Measurements from ENCODE around the gene ZBP1. TPM values are rescaled to one million over a fixed set of nuclear protein-coding genes. Genes with fewer than 3 reads are reported as not detected.

ZBP1 gene
- polyA plus RNA-seq, 1 of the 3 experiments (the other 2 are of a cell fraction) = not detected

GRCh38 chr20:57563522-57563921 lies 56.7 kb downstream of the ZBP1 start:
- H2AFZ ChIP-seq (ENCODE audit: low read depth) = no peak overlapping the region
- H3K27ac ChIP-seq (ENCODE audit: low read depth in 2 of 2, low read length in 1 of 2) = no peak overlapping the region
- POLR2A ChIA-PET = no interaction called here
- H3K36me3 ChIP-seq (replicated peaks in 1 of 2; ENCODE audit: control insufficient read depth in 1 of 2, insufficient read depth in 2 of 2, low read length in 1 of 2) = no peaks in the 10 kb centered on the region
- TF ChIP-seq REST (IDR thresholded peaks at IDR 0.05; ENCODE audit: low read depth, low read length) = no peak
- no peak for TF ChIP-seq EP300 (IDR thresholded peaks at IDR 0.05; ENCODE audit: borderline replicate concordance in 1 of 2, low read depth in 1 of 2, low read length in 1 of 2)
- no peak for TF ChIP-seq JUND (IDR thresholded peaks at IDR 0.05)
- H3K4me3 ChIP-seq (ENCODE audit: low read depth in 2 of 2, low read length in 1 of 2) = no peak overlapping the region
- no peaks in the 10 kb centered on the region for H3K4me1 ChIP-seq (ENCODE audit: control insufficient read depth in 1 of 2, insufficient read depth in 2 of 2, low read depth in 1 of 2, low read length in 1 of 2)
- H3F3A ChIP-seq (replicated peaks; ENCODE audit: insufficient read depth) = no peaks in the 10 kb centered on the region
- no peak for DNase-seq
- no peak overlapping the region for H3K4me2 ChIP-seq
- H3K9me3 ChIP-seq = no peaks in the 10 kb centered on the region
- WGBS (ENCODE audit: low lambda C conversion rate) = 83% methylated on average over 12 of the region's 12 CpGs
- H3K9me2 ChIP-seq = no peaks in the 10 kb centered on the region
- no peaks in the 10 kb centered on the region for H3K79me2 ChIP-seq (ENCODE audit: insufficient read depth)
- H3K9ac ChIP-seq = no peak overlapping the region
- no peaks in the 10 kb centered on the region for H4K20me1 ChIP-seq (ENCODE audit: insufficient read depth)
- CTCF ChIA-PET = interaction anchor here (3.9 kb wide), 1 partner anchor 19 kb away, joined by 15 read pairs; no protein-coding TSS in a partner anchor
- peaks cover 37% of the 10 kb centered on the region for H3K27me3 ChIP-seq (ENCODE audit: insufficient read depth)

- ChIA-PET CTCF (no interaction called here), POLR2A (no interaction called here)
- 65% methylated on average over 33 of the region's 35 CpGs for WGBS (ENCODE audit: low lambda C conversion rate)
- TF ChIP-seq TAF1 (IDR thresholded peaks at IDR 0.05; ENCODE audit: borderline replicate concordance, low read depth, low read length) = no peak
- no peak for TF ChIP-seq MXI1 (IDR thresholded peaks at IDR 0.05; ENCODE audit: low read depth, low read length)
- no peak for TF ChIP-seq ELF1 (IDR thresholded peaks at IDR 0.05)
- no peak for TF ChIP-seq USF1 (IDR thresholded peaks at IDR 0.05; ENCODE audit: borderline replicate concordance, low read depth)
- TF ChIP-seq, protein P1, sequence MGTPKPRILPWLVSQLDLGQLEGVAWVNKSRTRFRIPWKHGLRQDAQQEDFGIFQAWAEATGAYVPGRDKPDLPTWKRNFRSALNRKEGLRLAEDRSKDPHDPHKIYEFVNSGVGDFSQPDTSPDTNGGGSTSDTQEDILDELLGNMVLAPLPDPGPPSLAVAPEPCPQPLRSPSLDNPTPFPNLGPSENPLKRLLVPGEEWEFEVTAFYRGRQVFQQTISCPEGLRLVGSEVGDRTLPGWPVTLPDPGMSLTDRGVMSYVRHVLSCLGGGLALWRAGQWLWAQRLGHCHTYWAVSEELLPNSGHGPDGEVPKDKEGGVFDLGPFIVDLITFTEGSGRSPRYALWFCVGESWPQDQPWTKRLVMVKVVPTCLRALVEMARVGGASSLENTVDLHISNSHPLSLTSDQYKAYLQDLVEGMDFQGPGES (IDR thresholded peaks at IDR 0.05; ENCODE audit: low read depth, low read length) = no peak
- no peak for TF ChIP-seq REST (IDR thresholded peaks at IDR 0.05; ENCODE audit: low read depth, low read length)
- no peak for TF ChIP-seq RFX5 (IDR thresholded peaks at IDR 0.05; ENCODE audit: low read length)
- TF ChIP-seq NFIC (IDR thresholded peaks at IDR 0.05; ENCODE audit: borderline replicate concordance) = no peak
- no peak for TF ChIP-seq POLR2AphosphoS5 (IDR thresholded peaks at IDR 0.05; ENCODE audit: low read depth, low read length)
- TF ChIP-seq NRF1 (IDR thresholded peaks at IDR 0.05; ENCODE audit: low read depth, low read length) = no peak
- TF ChIP-seq JUND (IDR thresholded peaks at IDR 0.05) = no peak
- TF ChIP-seq RAD21 (IDR thresholded peaks at IDR 0.05; ENCODE audit: low read length) = no peak
- no peak for TF ChIP-seq SIN3A (IDR thresholded peaks at IDR 0.05; ENCODE audit: borderline replicate concordance, low read depth, low read length)
- TF ChIP-seq EZH2phosphoT487 (IDR thresholded peaks at IDR 0.05; ENCODE audit: borderline replicate concordance, low read depth) = no peak
- TF ChIP-seq GATA2 (CRISPR knock-in tag; IDR thresholded peaks at IDR 0.05) = no peak
- TF ChIP-seq RXRA (IDR thresholded peaks at IDR 0.05; ENCODE audit: borderline replicate concordance, low read depth) = no peak
Measured at GRCh38 chr20:57562541-57563465, 57.4 kb downstream of the ZBP1 start.

More at GRCh38 chr20:57562541-57563465, 57.4 kb downstream of the ZBP1 start:
- no peak overlapping the region for H3K4me2 ChIP-seq
- peaks cover 43% of the 10 kb centered on the region for H3K27me3 ChIP-seq (ENCODE audit: insufficient read depth)
- no peaks in the 10 kb centered on the region for H3K4me1 ChIP-seq (ENCODE audit: control insufficient read depth in 1 of 2, insufficient read depth in 2 of 2, low read depth in 1 of 2, low read length in 1 of 2)
- H3K4me3 ChIP-seq (ENCODE audit: low read depth in 2 of 2, low read length in 1 of 2) = no peak overlapping the region
- no peaks in the 10 kb centered on the region for H3F3A ChIP-seq (replicated peaks; ENCODE audit: insufficient read depth)
- no peaks in the 10 kb centered on the region for H3K36me3 ChIP-seq (replicated peaks in 1 of 2; ENCODE audit: control insufficient read depth in 1 of 2, insufficient read depth in 2 of 2, low read length in 1 of 2)
- H2AFZ ChIP-seq (ENCODE audit: low read depth) = no peak overlapping the region
- H3K9me3 ChIP-seq = no peaks in the 10 kb centered on the region
- H3K9me2 ChIP-seq = no peaks in the 10 kb centered on the region
- no peak overlapping the region for H3K9ac ChIP-seq
- no peak overlapping the region for H3K27ac ChIP-seq (ENCODE audit: low read depth in 2 of 2, low read length in 1 of 2)
- no peaks in the 10 kb centered on the region for H3K79me2 ChIP-seq (ENCODE audit: insufficient read depth)
- no peak for DNase-seq
- H4K20me1 ChIP-seq (ENCODE audit: insufficient read depth) = no peaks in the 10 kb centered on the region
